ENCODE measurements around the gene PDGFA. TPM values are rescaled to one million over a fixed set of nuclear protein-coding genes. Genes with fewer than 3 reads are reported as not detected.

Gene PDGFA
- total RNA-seq, 4 donors from 2014 or later = 20.9 to 35.1 (median 33.6) TPM

GRCh38 chr7:452791-453455, 66.7 kb downstream of the PDGFA start:
- no peak overlapping the region for H3K27ac ChIP-seq
- H3K4me3 ChIP-seq = no peak overlapping the region
- DNase-seq = no peak
- no peaks in the 10 kb centered on the region for H3K27me3 ChIP-seq
- intact Hi-C loops (cut with DNase I; ENCODE audit: low total_unique reads) = no loop called here
- H3K36me3 ChIP-seq = no peaks in the 10 kb centered on the region
- no peak for TF ChIP-seq CTCF (IDR thresholded peaks at IDR 0.05)
- no peak for TF ChIP-seq POLR2A (IDR thresholded peaks at IDR 0.05)
- no peaks in the 10 kb centered on the region for H3K9me3 ChIP-seq
- peaks cover 0 to 6% of the 10 kb centered on the region in 2 donors for H3K4me1 ChIP-seq

GRCh38 chr7:452226-452751, 67.4 kb downstream of the PDGFA start:
- H3K4me3 ChIP-seq = no peak overlapping the region
- intact Hi-C loops (cut with DNase I; ENCODE audit: low total_unique reads) = no loop called here
- H3K27ac ChIP-seq = peak overlapping the region in 1 of 2 donors; percentile 11
- DNase-seq = no peak
- no peaks in the 10 kb centered on the region for H3K27me3 ChIP-seq
- H3K9me3 ChIP-seq = no peaks in the 10 kb centered on the region
- TF ChIP-seq POLR2A (IDR thresholded peaks at IDR 0.05) (no peak), CTCF (IDR thresholded peaks at IDR 0.05) (no peak)
- H3K36me3 ChIP-seq = no peaks in the 10 kb centered on the region
- peaks cover 0 to 6% of the 10 kb centered on the region in 2 donors for H3K4me1 ChIP-seq

- DNase-seq = no peak
- Histone ChIP-seq H3K36me3 (no peaks in the 10 kb centered on the region), H3K4me3 (no peak overlapping the region), H3K27ac (peak overlapping the region in 1 of 2 donors; percentile 11), H3K27me3 (no peaks in the 10 kb centered on the region), H3K4me1 (peaks cover 0 to 6% of the 10 kb centered on the region in 2 donors), H3K9me3 (no peaks in the 10 kb centered on the region)
- intact Hi-C loops (cut with DNase I; ENCODE audit: low total_unique reads) = no loop called here
- TF ChIP-seq POLR2A (IDR thresholded peaks at IDR 0.05) (no peak), CTCF (IDR thresholded peaks at IDR 0.05) (no peak)
Measured at GRCh38 chr7:451255-452225, 68.1 kb downstream of the PDGFA start.

GRCh38 chr7:450741-451140, 68.9 kb downstream of the PDGFA start:
- Histone ChIP-seq H3K4me3 (no peak overlapping the region), H3K9me3 (no peaks in the 10 kb centered on the region), H3K27me3 (no peaks in the 10 kb centered on the region), H3K36me3 (no peaks in the 10 kb centered on the region), H3K4me1 (peaks cover 0 to 6% of the 10 kb centered on the region in 2 donors), H3K27ac (no peak overlapping the region)
- intact Hi-C loops (cut with DNase I; ENCODE audit: low total_unique reads) = no loop called here
- TF ChIP-seq POLR2A (IDR thresholded peaks at IDR 0.05) = no peak
- DNase-seq = no peak

GRCh38 chr7:450036-450435, 69.6 kb downstream of the PDGFA start:
- no peaks in the 10 kb centered on the region for H3K9me3 ChIP-seq
- H3K27ac ChIP-seq = no peak overlapping the region
- no peak overlapping the region for H3K4me3 ChIP-seq
- H3K36me3 ChIP-seq = no peaks in the 10 kb centered on the region
- TF ChIP-seq CTCF (IDR thresholded peaks at IDR 0.05) (no peak), POLR2A (IDR thresholded peaks at IDR 0.05) (no peak)
- no peaks in the 10 kb centered on the region for H3K27me3 ChIP-seq
- no peak for DNase-seq
- H3K4me1 ChIP-seq = peaks cover 0 to 6% of the 10 kb centered on the region in 2 donors
- intact Hi-C loops (cut with DNase I; ENCODE audit: low total_unique reads) = no loop called here
